Cerebellar cortex (tissue), 1 donor: Measurements from ENCODE around the gene FAM186B.
A peak's percentile ranks its signal among the peaks of the same experiment; 100 is the strongest.

Source experiments
- DNase-seq: peaks from one replicate; pipeline ENCODE4 v3.0.0-alpha.2; 2015; ENCODE audit warnings: low spot score

Gene FAM186B

GRCh38 chr12:49552014-49552413 is 53.4 kb downstream of the FAM186B start:
- DNase-seq, result peak; percentile 71

- DNase-seq, result no peak
Measured at GRCh38 chr12:49550693-49551252, 54.7 kb downstream of the FAM186B start.

DNA sequence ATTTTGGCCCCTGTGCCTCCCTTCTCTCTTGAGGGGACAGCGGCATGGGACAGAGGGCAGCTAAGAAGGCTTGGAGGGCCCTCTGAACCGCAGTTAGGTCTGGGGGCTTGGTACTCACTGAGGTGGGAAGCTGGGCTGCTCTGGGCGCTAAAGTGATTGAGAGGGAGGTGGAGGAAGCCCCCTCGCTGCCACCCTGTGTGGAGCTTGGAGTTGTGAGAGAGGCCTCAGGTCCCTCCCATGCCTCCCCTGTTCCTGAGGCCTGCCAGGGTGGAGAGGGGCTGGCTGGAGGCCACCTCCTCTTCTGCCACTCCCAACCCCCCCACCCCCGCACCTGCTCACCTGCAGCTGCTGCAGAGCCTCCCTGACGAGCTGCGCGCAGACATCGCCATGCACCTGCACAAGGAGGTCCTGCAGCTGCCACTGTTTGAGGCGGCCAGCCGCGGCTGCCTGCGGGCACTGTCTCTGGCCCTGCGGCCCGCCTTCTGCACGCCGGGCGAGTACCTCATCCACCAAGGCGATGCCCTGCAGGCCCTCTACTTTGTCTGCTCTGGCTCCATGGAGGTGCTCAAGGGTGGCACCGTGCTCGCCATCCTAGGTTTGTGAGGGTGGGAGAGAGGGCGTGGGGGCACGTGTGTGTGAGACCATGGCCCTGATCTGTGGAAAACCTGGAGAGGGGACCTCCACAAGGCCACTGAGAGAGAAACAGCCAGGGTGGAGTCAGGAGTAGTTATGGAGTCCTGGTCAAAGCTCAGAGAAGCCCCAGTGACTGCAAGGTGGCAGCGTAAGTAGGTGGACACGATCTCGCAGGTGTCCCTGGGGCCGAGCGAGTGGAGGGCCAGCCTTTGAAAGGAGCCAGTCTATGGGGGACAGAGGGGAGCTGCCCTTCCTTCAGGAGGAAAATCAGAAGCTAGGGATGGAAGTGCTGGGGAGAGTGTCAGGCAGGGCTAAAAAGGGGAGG is 55.4 kb downstream of the FAM186B start:
- no peak for DNase-seq

- no peak for DNase-seq
Measured at GRCh38 chr12:49548822-49549648, 56.4 kb downstream of the FAM186B start.

DNA sequence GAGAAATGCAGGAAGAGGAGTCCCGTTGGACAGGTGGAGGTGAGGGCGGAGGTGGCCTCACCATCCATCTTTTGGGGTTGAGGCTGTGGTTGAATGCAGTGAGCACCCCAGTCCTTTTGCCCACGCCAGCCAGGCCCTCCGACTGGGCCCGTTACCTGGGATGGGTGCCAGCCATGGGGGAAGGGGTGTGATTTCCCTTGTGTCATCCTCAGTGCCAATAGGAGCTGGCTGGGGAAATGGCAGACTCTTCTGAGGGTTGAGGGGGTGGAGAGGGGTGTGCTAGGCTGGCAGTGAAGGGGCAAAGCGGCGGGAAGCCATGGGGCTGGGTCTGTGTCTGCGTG is 57.0 kb downstream of the FAM186B start:
- no peak for DNase-seq

- no peak for DNase-seq
Measured at GRCh38 chr12:49547090-49547690, 58.2 kb downstream of the FAM186B start.

- DNase-seq, result no peak
Measured at GRCh38 chr12:49546481-49546880, 59.0 kb downstream of the FAM186B start.

DNA sequence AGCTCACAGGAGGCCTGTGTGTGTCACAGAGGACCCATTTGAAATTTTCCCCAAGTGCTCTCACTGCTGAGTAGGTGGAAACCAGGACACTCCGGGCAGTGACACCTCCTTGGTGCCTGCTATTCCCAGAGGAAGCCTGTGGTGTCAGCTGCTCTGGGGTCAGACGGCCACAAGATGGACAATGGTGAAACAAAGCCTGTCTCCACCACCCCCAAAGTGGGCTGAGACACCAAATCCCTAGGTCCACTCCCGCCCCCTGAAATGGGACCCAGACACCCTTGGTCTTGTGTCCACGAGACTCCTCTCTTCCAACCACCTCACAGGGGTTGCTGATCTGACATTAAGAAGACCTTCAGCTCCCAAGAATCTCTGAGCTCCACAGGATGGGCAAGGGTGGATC is 59.6 kb downstream of the FAM186B start:
- no peak for DNase-seq

GRCh38 chr12:49543914-49544815 is 61.3 kb downstream of the FAM186B start:
- no peak for DNase-seq

GRCh38 chr12:49543221-49543913 is 62.1 kb downstream of the FAM186B start:
- no peak for DNase-seq

DNA sequence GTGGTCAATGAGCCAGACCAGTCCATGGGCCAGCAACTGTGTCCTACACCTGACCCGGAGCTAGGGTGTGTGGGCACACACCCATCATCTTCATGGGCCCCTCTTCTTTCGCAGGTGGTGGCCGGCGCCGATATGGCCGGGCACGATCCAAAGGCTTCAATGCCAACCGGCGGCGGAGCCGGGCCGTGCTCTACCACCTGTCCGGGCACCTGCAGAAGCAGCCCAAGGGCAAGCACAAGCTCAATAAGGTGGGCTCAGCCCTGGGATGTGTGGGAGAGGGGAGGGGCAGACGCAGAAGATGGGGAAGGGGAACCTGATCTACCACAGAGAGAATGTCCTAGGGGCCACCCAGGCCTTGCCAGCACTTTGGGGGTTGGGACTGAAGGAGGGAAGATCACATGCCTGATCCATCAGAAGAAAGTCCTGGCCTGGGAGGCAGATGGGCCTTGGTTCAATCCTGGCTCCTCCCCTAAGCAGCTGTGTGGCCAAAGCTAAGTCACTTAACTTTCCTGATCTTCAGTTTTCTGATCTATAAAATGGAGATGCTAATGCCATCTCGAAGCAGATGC is 62.8 kb downstream of the FAM186B start:
- DNase-seq, result no peak

DNA sequence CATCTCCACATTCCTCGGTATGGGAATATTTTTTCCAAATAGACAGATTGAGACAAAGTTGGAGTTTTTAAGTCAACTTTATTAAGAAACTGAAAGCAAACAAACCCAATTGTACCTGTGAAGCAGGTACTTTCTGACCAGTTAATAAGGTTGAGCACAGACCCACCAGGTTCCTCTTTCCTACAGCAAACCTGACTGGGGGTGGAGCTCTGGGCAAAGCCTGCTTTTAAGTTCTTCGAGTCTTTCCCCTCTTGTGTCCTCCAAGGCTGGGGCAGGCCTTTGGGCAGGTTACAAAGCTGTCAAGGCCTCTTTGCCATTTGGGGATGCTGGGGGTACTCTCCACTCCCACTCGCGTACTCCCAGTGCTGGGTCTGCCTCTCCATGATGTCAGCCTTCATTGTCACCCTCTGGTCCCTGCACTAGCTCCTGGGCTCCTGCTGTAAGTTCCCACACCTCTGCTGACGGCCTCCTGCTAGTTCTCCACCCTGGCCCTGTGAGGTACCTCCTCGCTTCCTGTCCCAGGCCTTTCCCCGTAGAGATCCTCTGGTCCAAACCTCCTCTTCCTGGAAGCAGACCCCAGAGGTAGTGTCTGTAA is 63.4 kb downstream of the FAM186B start:
- no peak for DNase-seq

GRCh38 chr12:49541140-49541861 is 64.1 kb downstream of the FAM186B start:
- no peak for DNase-seq

GRCh38 chr12:49540229-49541139 is 65.0 kb downstream of the FAM186B start:
- DNase-seq, result no peak

DNA sequence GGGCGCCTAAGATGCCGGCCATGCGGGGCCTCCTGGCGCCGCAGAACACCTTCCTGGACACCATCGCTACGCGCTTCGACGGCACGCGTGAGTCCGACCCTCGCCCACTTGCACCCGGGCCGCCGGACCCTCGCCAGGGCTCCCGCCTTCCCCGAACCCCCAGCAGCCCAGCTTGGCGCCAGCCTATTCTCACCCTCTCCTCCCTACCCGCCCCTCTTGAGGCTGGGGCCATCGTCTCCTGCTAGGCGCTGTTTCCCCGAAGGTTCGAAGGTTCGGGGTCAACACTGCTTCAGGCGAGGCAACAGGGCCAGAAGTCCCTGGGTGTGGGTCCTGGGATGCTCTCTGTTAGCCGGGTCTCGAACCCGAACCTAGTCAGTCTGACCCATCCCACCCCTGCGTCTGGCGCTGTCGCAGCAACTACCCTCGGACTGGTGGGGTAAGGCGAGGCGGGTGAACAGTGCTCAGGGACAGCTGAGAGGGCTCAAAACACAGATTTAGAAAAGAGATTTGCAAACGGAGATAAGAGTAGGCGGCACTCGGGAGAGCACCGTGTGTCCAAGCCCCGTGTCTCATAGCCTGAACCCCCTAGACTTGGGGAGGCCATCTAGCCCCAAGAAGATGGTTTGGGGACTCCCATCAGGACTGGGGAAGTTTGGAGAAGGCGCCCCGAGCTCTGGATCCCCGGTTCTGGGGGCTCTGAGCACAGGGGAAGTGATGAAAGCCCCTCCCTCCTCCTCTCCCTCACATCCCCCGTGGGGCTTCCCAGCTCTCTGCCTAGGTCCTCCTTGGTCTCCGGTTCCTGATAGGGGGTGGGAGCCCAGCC is 65.8 kb downstream of the FAM186B start:
- DNase-seq, result no peak

DNA sequence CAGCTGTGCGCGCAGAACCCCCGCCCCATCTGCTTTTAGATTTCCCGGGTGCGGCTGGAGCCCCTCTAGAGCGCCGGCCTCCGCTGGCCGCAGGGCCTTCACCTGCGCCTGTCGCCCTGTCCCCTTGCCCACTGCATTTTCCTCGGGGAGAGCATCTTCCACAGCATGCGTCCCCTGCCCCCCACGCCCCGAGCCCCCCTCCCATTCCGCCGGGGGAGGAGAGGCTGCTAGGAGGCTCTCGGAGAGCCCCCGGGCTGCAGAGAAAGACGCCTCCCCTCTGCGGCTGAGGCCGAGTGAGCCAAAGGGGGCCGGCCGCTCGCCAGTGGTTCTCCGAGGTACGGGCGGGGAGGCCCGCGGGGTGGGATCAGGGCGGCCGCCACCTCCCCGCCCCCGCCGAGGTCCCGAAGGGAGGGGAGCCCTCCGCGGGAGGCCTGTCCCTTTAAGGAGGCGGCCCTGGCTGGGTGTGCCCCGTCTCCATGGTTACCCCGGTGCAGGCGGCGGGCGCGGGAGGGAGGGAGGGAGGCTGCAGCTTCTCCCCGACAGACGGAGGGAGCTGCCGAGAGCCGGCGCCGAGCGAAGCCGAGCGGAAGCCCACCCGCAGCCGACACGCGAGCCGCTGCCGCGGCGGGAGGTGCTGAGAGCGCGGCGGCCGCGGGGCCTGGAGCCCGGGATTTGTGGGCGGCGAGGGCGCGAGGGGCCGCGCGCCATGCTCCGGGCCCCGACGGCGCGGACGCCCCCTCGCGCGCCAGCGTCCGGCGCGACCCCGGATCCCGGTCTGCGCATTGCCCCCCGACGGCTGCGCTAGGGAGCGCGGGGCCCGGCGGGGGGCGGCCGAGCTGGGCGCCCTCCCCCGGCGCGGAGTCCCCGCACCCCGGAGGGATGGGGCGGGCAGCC is 66.7 kb downstream of the FAM186B start, which contains the start of gene KCNH3:
Gene KCNH3 (plus strand): TSS at position 521 of the 894 bp plus-strand sequence. CDS start 387 bp downstream, outside the sequence.
- DNase-seq, result peak; percentile 73
